SH-SY5Y (cell line): ENCODE measurements around the gene PRR14.

Source experiments
- GATA2 ChIP-seq: IDR thresholded peaks from 2 replicates; pipeline ENCODE4 v1.6.1; 2011; ENCODE audit warnings: mild to moderate bottlenecking, low read depth, low read length
- GATA3 ChIP-seq: IDR thresholded peaks from 2 replicates; pipeline ENCODE4 v1.6.1; 2011; ENCODE audit warnings: low read depth, mild to moderate bottlenecking, low read length, moderate library complexity

GRCh38 chr16:30669903-30670824 is 19.4 kb downstream of the PRR14 start:
- TF ChIP-seq GATA3, result no peak
- no peak for TF ChIP-seq GATA2
